ENCODE measurements around the gene NEIL1.

Gene NEIL1

GRCh38 chr15:75357976-75358673 is 11.3 kb downstream of the NEIL1 start:
- FAIRE-seq: no peak

GRCh38 chr15:75358771-75359536 is 12.1 kb downstream of the NEIL1 start:
- FAIRE-seq: no peak

- no peak for FAIRE-seq
These were observed 12.9 kb downstream of the NEIL1 start for GRCh38 chr15:75359537-75360250.

GRCh38 chr15:75360391-75360790 is 13.6 kb downstream of the NEIL1 start:
- FAIRE-seq: no peak

- no peak for FAIRE-seq
These were observed 14.0 kb downstream of the NEIL1 start for GRCh38 chr15:75360856-75361255.

GRCh38 chr15:75361361-75361988 is 14.6 kb downstream of the NEIL1 start:
- no peak for FAIRE-seq

GRCh38 chr15:75361989-75362641 is 15.3 kb downstream of the NEIL1 start:
- no peak for FAIRE-seq

GRCh38 chr15:75362642-75363249 is 15.9 kb downstream of the NEIL1 start:
- no peak for FAIRE-seq

GRCh38 chr15:75363786-75364185 is 16.9 kb downstream of the NEIL1 start:
- no peak for FAIRE-seq

- FAIRE-seq: no peak
These were observed 18.0 kb downstream of the NEIL1 start for GRCh38 chr15:75364881-75365280.

GRCh38 chr15:75366163-75366562 is 19.3 kb downstream of the NEIL1 start:
- no peak for FAIRE-seq

GRCh38 chr15:75367006-75367405 is 20.2 kb downstream of the NEIL1 start:
- FAIRE-seq: no peak

GRCh38 chr15:75367406-75367912 is 20.6 kb downstream of the NEIL1 start:
- FAIRE-seq: no peak

GRCh38 chr15:75367913-75368688 is 21.3 kb downstream of the NEIL1 start, which contains the start of gene MAN2C1:
MAN2C1 (minus strand) TSS chr15:75368607; CDS start chr15:75368583, 24 bp downstream.
- peak; percentile 77 for FAIRE-seq

GRCh38 chr15:75368689-75369239 is 21.9 kb downstream of the NEIL1 start:
- FAIRE-seq: no peak

GRCh38 chr15:75369897-75370581 is 23.2 kb downstream of the NEIL1 start:
- no peak for FAIRE-seq

GRCh38 chr15:75371486-75371885 is 24.6 kb downstream of the NEIL1 start:
- FAIRE-seq: no peak

GRCh38 chr15:75371901-75372688 is 25.3 kb downstream of the NEIL1 start:
- FAIRE-seq: no peak

- FAIRE-seq: no peak
These were observed 33.9 kb downstream of the NEIL1 start for GRCh38 chr15:75380773-75381172.
